IPS-15b (cell line): ENCODE data around the gene MACF1.
A peak's percentile ranks its signal among the peaks of the same experiment; 100 is the strongest.

ENCODE experiments used
- H3K27me3 ChIP-seq: one replicate; pipeline ENCODE4 v1.6.1; 2013; ENCODE audit warnings: low read length; ENCODE audit not compliant: control insufficient read depth, insufficient read depth
- H3K36me3 ChIP-seq: one replicate; pipeline ENCODE4 v1.6.1; 2013; ENCODE audit warnings: low read length; ENCODE audit not compliant: control insufficient read depth, insufficient read depth
- H3K4me1 ChIP-seq: one replicate; pipeline ENCODE4 v1.6.1; 2013; ENCODE audit warnings: mild to moderate bottlenecking, low read length; ENCODE audit not compliant: control insufficient read depth, insufficient read depth
- H3K4me3 ChIP-seq: one replicate; pipeline ENCODE4 v1.5.1; 2013; ENCODE audit warnings: low read depth, low read length
- H3K9ac ChIP-seq: one replicate; pipeline ENCODE4 v1.6.1; 2013; ENCODE audit warnings: low read depth, mild to moderate bottlenecking, low read length
- H3K9me3 ChIP-seq: one replicate; pipeline ENCODE4 v1.6.1; 2013; ENCODE audit warnings: mild to moderate bottlenecking, low read length; ENCODE audit not compliant: control insufficient read depth, insufficient read depth

The MACF1 gene

DNA sequence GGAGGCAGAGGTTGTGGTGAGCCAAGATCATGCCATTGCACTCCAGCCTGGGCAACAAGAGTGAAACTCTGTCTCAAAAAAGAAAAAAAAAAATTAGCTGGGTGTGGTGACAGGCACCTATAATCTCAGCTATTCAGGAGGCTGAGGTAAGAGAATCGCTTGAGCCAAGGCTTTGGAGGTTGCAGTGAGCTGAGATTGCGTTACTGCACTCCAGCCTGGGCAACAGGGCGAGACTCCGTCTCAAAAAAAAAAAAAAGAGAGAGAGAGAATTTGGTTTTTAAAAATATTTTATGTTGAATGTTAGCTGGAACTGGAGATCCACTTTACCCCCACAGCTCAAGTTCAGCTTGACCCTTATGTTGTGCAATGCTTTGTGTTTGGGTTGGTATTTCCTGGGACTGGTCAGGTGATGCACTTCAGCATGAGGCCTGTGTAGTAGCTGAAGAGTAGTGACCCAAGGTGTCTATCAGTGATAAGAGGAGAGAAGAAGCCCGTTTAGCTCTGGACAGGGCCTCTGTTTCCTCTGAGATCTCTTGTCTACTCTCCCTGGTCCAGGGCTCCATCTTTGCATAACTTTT, 36.8 kb upstream of the MACF1 start:
- no peaks in the 10 kb centered on the region for H3K27me3 ChIP-seq
- H3K9me3 ChIP-seq, result no peaks in the 10 kb centered on the region
- no peaks in the 10 kb centered on the region for H3K36me3 ChIP-seq
- no peak overlapping the region for H3K4me3 ChIP-seq
- H3K9ac ChIP-seq, result no peak overlapping the region
- peaks cover 13% of the 10 kb centered on the region for H3K4me1 ChIP-seq

DNA sequence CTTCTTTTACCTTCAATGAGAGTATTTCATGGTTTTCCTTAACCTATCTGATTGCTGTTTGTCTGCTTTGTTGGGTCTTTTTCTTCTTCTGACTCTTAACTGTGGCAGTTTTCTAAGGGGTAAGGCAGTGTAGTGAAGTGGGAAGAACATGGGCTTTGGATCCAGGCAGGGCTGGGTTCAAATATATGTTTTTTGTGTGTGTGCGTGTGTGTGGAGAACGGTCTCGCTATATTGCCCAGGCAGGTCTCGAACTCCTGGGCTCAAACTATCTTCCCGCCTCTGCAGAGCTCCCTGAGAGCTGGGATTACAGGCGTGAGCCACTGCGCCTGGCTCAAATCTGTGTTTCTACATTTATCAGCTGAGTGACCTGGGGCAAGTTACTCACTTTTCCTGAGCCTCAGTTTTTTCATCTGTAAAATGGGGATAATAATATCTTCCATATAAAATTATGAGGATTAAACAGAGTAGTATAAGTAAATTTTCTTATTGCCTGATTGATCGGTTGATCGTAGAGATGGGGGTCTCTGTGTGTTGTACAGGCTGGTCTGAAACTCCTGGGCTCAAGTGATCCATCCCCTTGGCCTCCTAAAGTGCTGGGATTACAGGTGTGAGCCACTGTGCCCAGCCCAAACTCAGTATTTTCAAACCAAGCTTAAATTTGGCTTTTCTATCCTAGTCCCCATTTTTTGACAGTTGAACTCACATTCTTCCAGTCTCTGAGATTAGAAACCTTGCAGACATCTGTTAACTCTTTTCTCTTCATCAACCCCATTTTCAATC, 36.0 kb upstream of the MACF1 start:
- H3K9ac ChIP-seq, result no peak overlapping the region
- H3K4me3 ChIP-seq, result no peak overlapping the region
- peaks cover 15% of the 10 kb centered on the region for H3K4me1 ChIP-seq
- no peaks in the 10 kb centered on the region for H3K27me3 ChIP-seq
- H3K9me3 ChIP-seq, result no peaks in the 10 kb centered on the region
- no peaks in the 10 kb centered on the region for H3K36me3 ChIP-seq

DNA sequence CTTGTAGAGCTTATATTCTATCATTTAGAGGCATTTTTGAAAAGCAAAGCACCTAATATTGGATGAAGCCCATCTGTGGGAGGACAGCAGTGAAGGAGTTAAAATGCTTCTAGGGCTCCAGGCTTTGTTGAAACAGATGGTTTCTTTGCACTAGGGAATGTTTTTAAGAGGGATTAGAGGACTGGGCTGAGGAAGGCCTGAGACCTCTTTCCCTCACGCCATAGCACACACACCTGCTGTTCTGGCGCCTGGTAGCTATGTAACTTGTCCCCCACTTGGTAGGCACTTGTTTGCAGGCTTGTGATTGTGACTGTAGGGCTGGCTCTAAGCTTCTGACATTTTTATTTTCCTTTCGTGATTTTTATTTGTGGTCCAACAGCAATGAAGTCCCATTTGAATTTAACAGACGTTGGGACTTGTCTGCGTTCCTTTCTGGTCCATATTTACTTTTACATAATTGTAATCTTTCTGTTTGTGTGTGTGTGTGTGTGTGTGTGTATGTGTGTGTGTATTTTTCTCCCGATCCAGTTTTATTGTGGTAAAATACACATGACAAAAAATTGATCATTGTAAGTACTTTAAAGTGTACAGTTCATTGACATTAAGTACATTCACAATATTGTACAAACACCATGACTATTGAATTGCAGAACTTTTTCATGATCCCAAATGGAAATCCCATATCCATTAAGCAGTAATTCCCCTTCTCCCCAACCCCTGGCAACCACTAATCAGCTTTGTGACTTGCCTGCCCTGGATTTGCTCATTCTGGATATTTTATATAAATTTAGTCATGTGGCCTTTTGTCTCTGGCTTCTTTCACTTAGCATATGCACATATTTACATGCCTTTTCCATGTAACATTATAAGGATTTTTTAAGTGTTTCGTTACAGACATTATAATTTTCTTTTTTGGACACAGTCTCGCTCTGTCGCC, 33.5 kb upstream of the MACF1 start:
- H3K36me3 ChIP-seq, result no peaks in the 10 kb centered on the region
- H3K9ac ChIP-seq, result no peak overlapping the region
- H3K4me3 ChIP-seq, result no peak overlapping the region
- H3K27me3 ChIP-seq, result no peaks in the 10 kb centered on the region
- H3K9me3 ChIP-seq, result no peaks in the 10 kb centered on the region
- H3K4me1 ChIP-seq, result peaks cover 19% of the 10 kb centered on the region

DNA sequence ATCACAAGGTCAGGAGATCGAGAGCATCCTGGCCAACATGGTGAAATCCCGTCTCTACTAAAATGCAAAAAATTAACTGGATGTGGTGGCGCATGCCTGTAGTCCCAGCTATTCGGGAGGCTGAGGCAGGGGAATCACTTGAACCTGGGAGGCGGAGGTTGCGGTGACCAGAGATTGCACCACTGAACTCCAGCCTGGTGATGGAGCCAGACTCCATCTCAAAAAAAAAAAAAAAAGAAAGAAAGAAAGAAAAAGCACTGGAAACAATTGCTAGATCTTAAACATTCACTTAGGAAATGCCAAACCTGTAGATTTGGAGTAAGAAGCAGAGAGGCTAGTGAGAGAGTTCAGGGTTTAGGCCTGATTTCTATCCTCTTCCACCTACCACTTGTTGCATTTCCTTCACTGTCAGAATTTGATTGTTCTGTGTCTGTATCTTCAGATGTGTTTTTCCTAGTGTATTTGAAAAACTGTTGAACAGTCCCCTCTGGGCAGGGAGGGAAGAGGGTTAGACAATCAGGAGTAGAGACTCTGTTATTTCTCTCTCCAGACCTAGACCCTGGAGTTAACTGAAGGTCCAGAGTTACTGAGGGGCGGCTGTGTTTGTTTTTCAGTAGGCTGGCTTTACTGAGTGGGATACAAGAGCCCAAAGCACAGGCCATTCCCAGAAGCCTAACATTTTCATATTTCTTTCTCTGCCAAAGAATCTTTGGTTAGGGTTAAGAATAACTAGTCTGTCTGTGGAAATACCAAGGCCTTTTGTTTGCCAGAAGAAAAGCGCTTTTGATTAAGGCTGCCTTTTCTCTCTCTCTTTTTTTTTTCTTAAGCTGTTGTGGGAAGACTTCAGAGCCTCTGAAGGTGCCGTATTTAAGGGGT, 31.1 kb upstream of the MACF1 start:
- Histone ChIP-seq H3K36me3 (no peaks in the 10 kb centered on the region), H3K27me3 (no peaks in the 10 kb centered on the region), H3K9me3 (no peaks in the 10 kb centered on the region), H3K4me3 (no peak overlapping the region), H3K9ac (no peak overlapping the region), H3K4me1 (peaks cover 22% of the 10 kb centered on the region)

DNA sequence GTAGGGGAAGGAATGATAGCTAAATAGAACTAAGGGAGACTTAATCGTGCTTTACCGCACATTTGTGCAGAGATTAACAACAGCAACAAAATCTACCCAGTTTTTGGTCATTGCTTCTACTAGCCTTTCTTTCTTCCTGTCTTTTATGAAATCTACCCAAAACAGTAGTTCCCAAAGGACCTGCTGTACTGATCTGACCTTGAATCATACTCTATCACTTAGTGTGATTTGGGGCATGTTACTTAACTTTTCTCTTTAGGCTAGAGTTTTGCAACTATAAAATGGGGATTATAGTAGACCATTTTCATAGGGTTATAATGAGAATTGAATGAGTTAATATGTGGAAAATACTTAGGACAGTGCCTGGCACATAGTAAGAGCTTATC, 30.5 kb upstream of the MACF1 start:
- H3K9ac ChIP-seq, result peak overlapping the region; percentile 1
- no peaks in the 10 kb centered on the region for H3K9me3 ChIP-seq
- H3K4me1 ChIP-seq, result peaks cover 22% of the 10 kb centered on the region
- H3K4me3 ChIP-seq, result no peak overlapping the region
- H3K27me3 ChIP-seq, result no peaks in the 10 kb centered on the region
- H3K36me3 ChIP-seq, result no peaks in the 10 kb centered on the region

DNA sequence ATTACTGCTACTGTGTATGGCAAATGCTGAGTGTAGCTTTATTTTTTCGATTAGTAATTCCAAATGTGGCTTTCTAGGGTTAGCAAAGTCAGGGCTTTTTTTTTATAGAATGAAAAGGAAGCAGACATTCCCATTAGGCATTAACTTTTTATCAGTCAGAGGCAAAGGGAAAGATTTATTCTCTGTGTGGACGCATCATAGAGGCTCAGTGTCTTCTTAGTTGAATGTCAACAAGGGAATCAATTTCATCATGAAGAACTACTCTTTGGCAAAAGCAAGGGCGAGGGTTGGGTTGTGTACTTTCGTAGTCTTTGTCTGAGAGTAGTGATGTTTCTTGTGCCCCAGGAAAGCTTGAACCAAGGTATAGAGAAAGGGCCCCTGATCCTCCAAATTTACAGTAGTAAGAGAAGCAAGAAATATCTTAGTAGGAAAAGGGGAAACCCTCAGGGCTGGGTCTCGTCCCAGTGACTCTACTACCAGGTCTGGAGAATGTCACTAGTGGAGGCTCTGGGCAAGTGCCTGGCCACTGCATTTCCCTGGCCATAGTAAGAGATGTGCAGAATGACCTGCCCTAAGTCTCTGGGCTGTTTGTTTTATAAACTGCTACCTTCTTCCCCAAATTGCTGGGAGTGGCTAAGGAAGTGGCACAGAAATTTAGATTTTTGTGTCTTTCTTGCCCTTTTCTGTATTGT, 30.0 kb upstream of the MACF1 start:
- Histone ChIP-seq H3K36me3 (no peaks in the 10 kb centered on the region), H3K4me3 (no peak overlapping the region), H3K27me3 (no peaks in the 10 kb centered on the region), H3K9me3 (no peaks in the 10 kb centered on the region), H3K4me1 (peaks cover 22% of the 10 kb centered on the region), H3K9ac (peak overlapping the region; percentile 1)

DNA sequence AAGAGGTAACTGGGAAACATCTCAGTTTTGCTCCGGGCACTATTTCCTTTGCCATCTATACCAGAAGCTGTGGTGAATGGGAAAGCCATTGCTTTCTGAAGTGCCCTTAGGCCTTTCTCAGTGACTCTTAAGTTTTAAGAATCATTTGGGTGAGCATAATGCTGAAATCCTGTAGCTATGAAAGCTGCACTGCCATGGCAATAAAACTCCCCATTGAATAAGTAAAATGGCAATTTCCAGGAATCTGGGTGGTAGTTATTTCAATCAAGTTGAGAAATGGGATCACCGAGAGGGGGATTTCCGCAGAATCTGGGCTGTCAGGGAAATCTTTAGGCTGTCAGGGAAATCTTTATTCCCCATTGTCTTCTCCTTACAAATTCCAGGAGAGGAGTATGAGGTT, 26.8 kb upstream of the MACF1 start:
- H3K9me3 ChIP-seq, result no peaks in the 10 kb centered on the region
- H3K36me3 ChIP-seq, result no peaks in the 10 kb centered on the region
- peaks cover 15% of the 10 kb centered on the region for H3K4me1 ChIP-seq
- no peak overlapping the region for H3K9ac ChIP-seq
- H3K4me3 ChIP-seq, result no peak overlapping the region
- H3K27me3 ChIP-seq, result no peaks in the 10 kb centered on the region

DNA sequence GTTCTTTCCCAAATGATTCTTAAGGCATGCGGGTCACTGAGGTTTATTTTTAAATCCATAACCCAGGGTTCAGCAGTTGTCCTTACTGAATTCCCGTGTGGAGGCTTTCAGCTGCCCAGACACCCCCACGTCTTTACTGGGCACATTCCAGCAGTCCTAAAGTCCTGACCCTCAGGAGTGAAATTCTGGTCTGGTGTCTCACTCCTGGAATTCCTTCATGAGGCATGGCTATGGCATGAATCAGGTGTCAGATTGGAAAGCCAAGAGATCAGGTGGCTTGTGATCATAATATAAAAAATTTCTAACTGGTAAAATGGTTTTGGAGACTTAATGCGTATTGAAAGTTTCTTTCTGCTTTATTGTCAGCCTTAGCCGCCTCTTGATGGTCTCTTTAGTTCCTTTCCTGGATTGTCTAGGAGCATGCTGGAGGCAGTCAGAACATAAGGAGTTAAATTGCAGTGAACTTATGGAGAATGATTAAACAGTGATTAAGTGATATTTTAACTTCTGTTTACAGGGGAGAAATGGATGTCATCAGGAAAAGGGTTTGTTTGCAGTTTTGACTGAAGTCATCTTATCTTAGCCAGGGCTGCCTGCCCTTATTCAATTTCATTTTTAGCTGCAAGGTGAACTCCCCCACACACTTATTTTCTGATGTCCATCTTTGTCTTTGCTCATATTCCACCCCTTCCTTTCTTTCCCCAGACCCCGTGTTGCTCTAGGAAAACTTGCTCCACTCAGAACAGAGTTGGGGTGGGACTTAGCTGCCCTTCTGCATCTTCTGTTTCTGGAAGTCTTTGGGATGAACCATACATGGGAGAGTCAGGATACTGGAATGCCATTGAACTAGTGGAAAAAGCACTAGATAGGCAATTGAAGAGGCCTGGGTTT, 25.7 kb upstream of the MACF1 start:
- Histone ChIP-seq H3K4me3 (no peak overlapping the region), H3K4me1 (peaks cover 9% of the 10 kb centered on the region), H3K36me3 (no peaks in the 10 kb centered on the region), H3K9ac (no peak overlapping the region), H3K9me3 (no peaks in the 10 kb centered on the region), H3K27me3 (no peaks in the 10 kb centered on the region)

DNA sequence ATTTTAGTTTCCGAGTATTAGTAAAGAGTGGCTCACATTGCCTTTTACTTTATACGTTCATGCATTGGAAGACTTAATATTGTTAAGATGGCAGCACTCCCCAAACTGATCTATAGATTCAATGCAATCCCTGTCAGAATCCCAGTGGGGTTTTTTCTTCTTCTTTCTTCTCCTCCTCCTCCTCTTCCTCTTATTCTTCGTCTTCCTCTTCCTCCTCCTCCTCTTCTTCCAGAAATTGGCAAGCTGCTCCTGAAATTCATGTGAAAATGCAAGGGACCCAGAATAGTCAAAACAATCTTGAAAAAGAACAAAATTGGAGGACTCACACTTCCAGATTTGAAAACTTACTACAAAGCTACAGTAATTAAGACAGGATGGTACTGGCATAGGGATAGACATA, 23.2 kb upstream of the MACF1 start:
- Histone ChIP-seq H3K9me3 (no peaks in the 10 kb centered on the region), H3K27me3 (no peaks in the 10 kb centered on the region), H3K36me3 (no peaks in the 10 kb centered on the region), H3K4me3 (no peak overlapping the region), H3K9ac (no peak overlapping the region), H3K4me1 (peaks cover 7% of the 10 kb centered on the region)

DNA sequence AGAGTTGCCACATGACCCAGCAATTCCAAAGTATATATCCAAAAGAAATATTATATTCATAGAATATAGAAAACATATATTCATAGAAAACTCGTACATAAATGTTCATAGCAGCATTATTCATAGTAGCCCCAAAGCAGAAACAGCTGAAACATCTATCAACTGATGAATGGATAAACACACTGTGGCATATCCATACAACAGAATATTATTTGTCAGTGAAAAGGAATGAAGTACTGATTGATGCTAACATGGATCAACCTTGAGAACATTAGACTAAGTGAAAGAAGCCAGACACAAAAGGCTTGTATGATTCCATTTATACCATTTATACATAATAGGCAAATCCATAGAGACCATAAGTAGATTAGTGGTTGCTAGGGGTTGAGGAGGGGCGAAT, 21.7 kb upstream of the MACF1 start:
- H3K9me3 ChIP-seq, result no peaks in the 10 kb centered on the region
- H3K9ac ChIP-seq, result no peak overlapping the region
- H3K4me3 ChIP-seq, result no peak overlapping the region
- H3K4me1 ChIP-seq, result peaks cover 6% of the 10 kb centered on the region
- H3K36me3 ChIP-seq, result no peaks in the 10 kb centered on the region
- H3K27me3 ChIP-seq, result no peaks in the 10 kb centered on the region
